ENCODE measurements around the gene CDKN1C. TPM values are rescaled to one million over a fixed set of nuclear protein-coding genes. Genes with fewer than 3 reads are reported as not detected.
A peak's percentile ranks its signal among the peaks of the same experiment; 100 is the strongest.

The CDKN1C gene
- total RNA-seq, 1 experiment from 2014 or later: 15.4 TPM

DNA sequence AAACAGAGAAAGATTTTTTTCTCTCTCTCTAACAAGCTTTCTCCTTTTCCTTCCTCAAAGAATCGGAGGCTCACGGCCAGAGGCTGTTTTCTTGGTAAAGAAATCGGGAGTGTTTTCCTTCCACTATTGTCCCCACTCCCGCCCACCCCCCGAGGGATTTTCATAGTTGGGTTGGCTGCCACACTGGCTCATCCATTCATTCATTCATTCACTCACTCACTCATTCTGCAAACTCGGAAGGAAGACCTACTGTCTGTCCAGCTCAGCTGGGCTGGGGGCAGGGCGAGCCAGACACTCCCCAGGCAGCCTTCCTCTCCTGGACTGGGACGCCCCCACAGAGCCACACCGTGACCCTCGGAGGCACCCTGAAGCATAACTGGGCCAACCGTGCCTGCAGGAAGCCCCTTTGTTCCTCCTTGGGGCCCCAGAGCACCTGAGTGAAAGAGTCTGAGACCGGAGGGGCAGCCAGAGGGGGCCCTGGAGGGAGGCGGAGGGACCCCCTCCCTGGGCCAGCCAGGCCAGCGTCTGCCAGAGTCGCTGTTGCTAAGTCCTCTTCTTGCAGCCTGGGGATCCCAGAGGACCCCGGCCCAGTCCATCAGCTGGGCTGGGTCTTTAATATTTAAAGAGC lies 17.0 kb downstream of the CDKN1C start:
- Histone ChIP-seq H2AK5ac (ENCODE audit: insufficient read length, low read length) (no peak overlapping the region), H3K79me1 (ENCODE audit: insufficient read depth, low read depth, low read length, poor library complexity, severe bottlenecking) (no peaks in the 10 kb centered on the region), H3K9ac (ENCODE audit: extremely low read depth, insufficient read length, low read length) (no peak overlapping the region), H3K14ac (ENCODE audit: insufficient read depth, low read length) (no peak overlapping the region), H4K5ac (ENCODE audit: insufficient read length, low read depth, low read length) (no peak overlapping the region), H3K23ac (ENCODE audit: insufficient read length, low read depth, low read length) (no peak overlapping the region), H3K27ac (ENCODE audit: insufficient read length, low read depth, low read length) (no peak overlapping the region), H2BK12ac (ENCODE audit: insufficient read length, low read depth, low read length) (no peak overlapping the region), H3K4me1 (ENCODE audit: insufficient read depth, low read length) (no peaks in the 10 kb centered on the region), H3T11ph (ENCODE audit: low read length) (no peak overlapping the region), H3K23me2 (ENCODE audit: insufficient read length, low read depth, low read length, poor library complexity, severe bottlenecking) (peaks cover 5% of the 10 kb centered on the region), H2BK120ac (ENCODE audit: low read depth, low read length, poor library complexity, severe bottlenecking) (no peak overlapping the region), H4K20me1 (ENCODE audit: control insufficient read depth, insufficient read depth, insufficient read length) (no peaks in the 10 kb centered on the region), H3K9me3 (ENCODE audit: control insufficient read depth, low read depth, low read length) (no peaks in the 10 kb centered on the region), H2BK5ac (ENCODE audit: insufficient read length, low read length) (no peak overlapping the region), H3K18ac (ENCODE audit: insufficient read length, low read depth, low read length) (no peak overlapping the region), H3K27me3 (ENCODE audit: insufficient read depth, low read length) (peaks cover 30% of the 10 kb centered on the region), H2BK20ac (ENCODE audit: low read depth, low read length, poor library complexity, severe bottlenecking) (no peak overlapping the region), H2AFZ (ENCODE audit: low read length) (no peak overlapping the region), H3K4me2 (ENCODE audit: insufficient read depth, insufficient read length, low read length) (peak overlapping the region; percentile 2), H4K91ac (ENCODE audit: insufficient read length, low read depth, low read length) (no peak overlapping the region), H3K4ac (ENCODE audit: low read depth, low read length) (no peak overlapping the region), H2BK15ac (ENCODE audit: low read depth, low read length) (no peak overlapping the region), H3K56ac (ENCODE audit: insufficient read length, low read depth, low read length) (no peak overlapping the region), H3K79me2 (ENCODE audit: insufficient read depth, low read length) (no peaks in the 10 kb centered on the region), H4K8ac (replicated peaks; ENCODE audit: insufficient read length, low read depth, low read length) (no peak overlapping the region)
- no peak overlapping the region for H3K27ac Mint-ChIP-seq
- peaks cover 49 to 60% of the 10 kb centered on the region in 2 experiments for H3K4me1 Mint-ChIP-seq
- no CpG with 5 or more reads among the region's 16 CpGs for WGBS (ENCODE audit: extremely low coverage, insufficient read length, low lambda C conversion rate)
- H3K9me3 Mint-ChIP-seq: peaks cover 8 to 9% of the 10 kb centered on the region in 2 experiments; a peak in 4 of 5 replicates
- peaks cover 92% of the 10 kb centered on the region for H3K27me3 Mint-ChIP-seq (ENCODE audit: low read depth)
- peaks cover 2 to 8% (median 3%) of the 10 kb centered on the region in 3 experiments; a peak in 5 of 7 replicates for H3K36me3 Mint-ChIP-seq (ENCODE audit: insufficient read depth in 1 of 3, low read depth in 3 of 3)
- no peak for TF ChIP-seq CTCF (conservative IDR thresholded peaks at IDR 0.05)
- peak overlapping the region; percentile 45 to 79 for H3K4me3 Mint-ChIP-seq
- no peak for DNase-seq
